Colonic mucosa (tissue), 4 donors: Measurements from ENCODE around the gene ZBTB8A. TPM values are rescaled to one million over a fixed set of nuclear protein-coding genes. Genes with fewer than 3 reads are reported as not detected.

ENCODE experiments used
- DNase-seq: peaks from one replicate; pipeline ENCODE4 v3.0.0-alpha.2; 2020
- H3K27ac ChIP-seq: fragments of 200-600 bp; one replicate; pipeline ENCODE4 v1.8.0; 2021
- H3K27me3 ChIP-seq: fragments of 200-600 bp; one replicate; pipeline ENCODE4 v1.8.0; 2021
- H3K36me3 ChIP-seq: fragments of 200-600 bp; one replicate; pipeline ENCODE4 v1.8.0; 2021
- H3K4me1 ChIP-seq: fragments of 200-600 bp; one replicate; pipeline ENCODE4 v1.8.0; 2021; ENCODE audit warnings: mild to moderate bottlenecking
- H3K4me3 ChIP-seq: fragments of 200-600 bp; one replicate; pipeline ENCODE4 v1.8.0; 2021
- H3K9ac ChIP-seq, 2 donors: one replicate each; pipeline ENCODE4 v1.7.0; 2013; ENCODE audit warnings: control low read depth in 2 of 2, low read depth in 2 of 2, low read length in 2 of 2
- H3K9me3 ChIP-seq: fragments of 200-600 bp; one replicate; pipeline ENCODE4 v1.8.0; 2021
- CTCF ChIP-seq: fragments of 200-600 bp; IDR thresholded peaks from one replicate; pipeline ENCODE4 v1.8.0; 2022; ENCODE audit warnings: antibody characterized with exemption, mild to moderate bottlenecking
- intact Hi-C: fragments of 100-400 bp; cut with DNase I; formaldehyde crosslinking; loops from one replicate; pipeline ENCODE4 v1.14.1; 2022
- total RNA-seq, 2 donors: library from RNA; stranded (reverse); fragmentation: NEBNext Ultra II Directional in 1 of 2; extraction: Animal tissue kit (Norgen Biotek cat#: 25700) in 1 of 2; gene quantifications; one replicate each; pipeline ENCODE4 v1.2.1, GENCODE V29; 2021
- donor health status: healthy.
- donor health status: DM: no; HTN: no; CAD: no.
- donor health status: DM: no; HTN: no; CAD: no.

The ZBTB8A gene
- total RNA-seq, 2 donors from 2014 or later: 6.5 to 7.1 TPM

GRCh38 chr1:32592943-32593342, 53.7 kb downstream of the ZBTB8A start:
- Histone ChIP-seq H3K36me3 (no peaks in the 10 kb centered on the region), H3K4me3 (no peak overlapping the region), H3K4me1 (no peaks in the 10 kb centered on the region), H3K27me3 (no peaks in the 10 kb centered on the region), H3K27ac (no peak overlapping the region), H3K9me3 (no peaks in the 10 kb centered on the region), H3K9ac (no peak overlapping the region)
- DNase-seq: no peak
- TF ChIP-seq CTCF: no peak
- intact Hi-C loops: no loop called here

- intact Hi-C loops: no loop called here
- H3K36me3 ChIP-seq: no peaks in the 10 kb centered on the region
- H3K4me1 ChIP-seq: no peaks in the 10 kb centered on the region
- no peaks in the 10 kb centered on the region for H3K27me3 ChIP-seq
- no peak overlapping the region for H3K4me3 ChIP-seq
- DNase-seq: no peak
- H3K9ac ChIP-seq: no peak overlapping the region
- no peak for TF ChIP-seq CTCF
- H3K27ac ChIP-seq: no peak overlapping the region
- H3K9me3 ChIP-seq: no peaks in the 10 kb centered on the region
Measured at GRCh38 chr1:32600034-32600433, 60.8 kb downstream of the ZBTB8A start.

- no peak overlapping the region for H3K4me3 ChIP-seq
- H3K9ac ChIP-seq: no peak overlapping the region
- H3K27me3 ChIP-seq: no peaks in the 10 kb centered on the region
- H3K36me3 ChIP-seq: no peaks in the 10 kb centered on the region
- intact Hi-C loops: no loop called here
- TF ChIP-seq CTCF: no peak
- H3K27ac ChIP-seq: no peak overlapping the region
- H3K4me1 ChIP-seq: no peaks in the 10 kb centered on the region
- no peaks in the 10 kb centered on the region for H3K9me3 ChIP-seq
- DNase-seq: no peak
Measured at GRCh38 chr1:32605711-32606424, 66.6 kb downstream of the ZBTB8A start.

- no peak for TF ChIP-seq CTCF
- no peaks in the 10 kb centered on the region for H3K9me3 ChIP-seq
- H3K4me3 ChIP-seq: no peak overlapping the region
- H3K9ac ChIP-seq: no peak overlapping the region
- H3K27me3 ChIP-seq: no peaks in the 10 kb centered on the region
- no peaks in the 10 kb centered on the region for H3K4me1 ChIP-seq
- no peak for DNase-seq
- no peaks in the 10 kb centered on the region for H3K36me3 ChIP-seq
- intact Hi-C loops: no loop called here
- H3K27ac ChIP-seq: no peak overlapping the region
Measured at GRCh38 chr1:32606565-32607371, 67.5 kb downstream of the ZBTB8A start.

- Histone ChIP-seq H3K36me3 (no peaks in the 10 kb centered on the region), H3K27ac (no peak overlapping the region), H3K4me1 (no peaks in the 10 kb centered on the region), H3K9me3 (no peaks in the 10 kb centered on the region), H3K4me3 (no peak overlapping the region), H3K27me3 (no peaks in the 10 kb centered on the region), H3K9ac (no peak overlapping the region)
- no peak for TF ChIP-seq CTCF
- no peak for DNase-seq
- intact Hi-C loops: no loop called here
Measured at GRCh38 chr1:32609180-32609579, 70.0 kb downstream of the ZBTB8A start.
